AG04450 (cell line): ENCODE measurements around the gene CNIH2. TPM values are rescaled to one million over a fixed set of nuclear protein-coding genes. Genes with fewer than 3 reads are reported as not detected.

Source experiments
- CTCF ChIA-PET: fragments of 300-600, 350-600 bp; formaldehyde crosslinking; extraction: SDS; loops from one replicate; lab custom pipeline; 2022; ENCODE audit warnings: antibody characterized with exemption, inconsistent platforms; lab: Charles Lee
- POLR2A ChIA-PET: fragments of 350-600 bp; formaldehyde crosslinking; extraction: SDS; loops from one replicate; lab custom pipeline; 2021; ENCODE audit warnings: antibody characterized with exemption, inconsistent platforms; lab: Yijun Ruan, JAX
- DNase-seq: peaks from one replicate; pipeline ENCODE4 v3.0.0-alpha.2; 2011; ENCODE audit warnings: low read depth, low spot score
- H3K27ac ChIP-seq: one replicate; pipeline ENCODE4 v1.5.1; 2012; ENCODE audit warnings: low read depth, low read length, control low read depth
- H3K27me3 ChIP-seq: one replicate; pipeline ENCODE4 v1.6.0; 2012; ENCODE audit warnings: low read length; ENCODE audit not compliant: control insufficient read depth, insufficient read depth
- H3K4me3 ChIP-seq: 2 replicates; pipeline ENCODE4 v1.5.1; 2011; ENCODE audit warnings: mild to moderate bottlenecking, low read depth, low read length, control low read depth
- H3K9me3 ChIP-seq: 2 replicates; pipeline ENCODE4 v1.5.1; 2012; ENCODE audit warnings: low read length; ENCODE audit not compliant: control insufficient read depth, insufficient read depth
- CTCF ChIP-seq: IDR thresholded peaks from 2 replicates; pipeline ENCODE4 v1.5.1; 2011; ENCODE audit warnings: low read depth, low read length, control low read depth, inconsistent platforms
- polyA plus RNA-seq: library from polyadenylated mRNA; depleted of rRNA; stranded (reverse); fragments of >200 nt; gene quantifications from 2 replicates; pipeline ENCODE4 v1.2.3, GENCODE V29; 2011

CNIH2 gene
- polyA plus RNA-seq, 1 experiment: 2.8 TPM

GRCh38 chr11:66258473-66258893, 19.5 kb upstream of the CNIH2 start:
- ChIA-PET CTCF (interaction anchor here (0.6 to 1.6 kb wide), 10 partner anchors 11 to 205 kb away, joined by 3 to 10 read pairs (median 4); no protein-coding TSS in a partner anchor), POLR2A (interaction anchor here (0.6 to 2.4 kb wide), 5 partner anchors 9 to 207 kb away, joined by 3 to 13 read pairs (median 4); partner anchors contain the start of genes RAB1B, RIN1, SF3B2 and YIF1A)
- Histone ChIP-seq H3K9me3 (no peaks in the 10 kb centered on the region; the same call in 1 of the 2 replicates), H3K27ac (no peak overlapping the region), H3K4me3 (peak overlapping the region; percentile 87), H3K27me3 (no peaks in the 10 kb centered on the region)
- no peak for TF ChIP-seq CTCF
- DNase-seq: no peak

GRCh38 chr11:66259225-66259624, 18.8 kb upstream of the CNIH2 start:
- no peaks in the 10 kb centered on the region; the same call in 1 of the 2 replicates for H3K9me3 ChIP-seq
- no peak for DNase-seq
- ChIA-PET CTCF (interaction anchor here (0.5 to 1.6 kb wide), 9 partner anchors 12 to 192 kb away, joined by 3 to 9 read pairs (median 4); no protein-coding TSS in a partner anchor), POLR2A (interaction anchor here (1.0 to 2.4 kb wide), 3 partner anchors 8 to 77 kb away, joined by 3 to 13 read pairs (median 4); partner anchors contain the start of genes RAB1B, RIN1 and YIF1A)
- no peak overlapping the region for H3K27ac ChIP-seq
- no peaks in the 10 kb centered on the region for H3K27me3 ChIP-seq
- H3K4me3 ChIP-seq: no peak overlapping the region
- TF ChIP-seq CTCF: no peak

GRCh38 chr11:66259956-66260355, 18.0 kb upstream of the CNIH2 start:
- no peak for TF ChIP-seq CTCF
- ChIA-PET POLR2A (interaction anchor here (2.4 kb wide), 1 partner anchor 8 kb away, joined by 13 read pairs; the partner anchor contains the start of gene RAB1B), CTCF (interaction anchor here (0.5 to 1.6 kb wide), 2 partner anchors 13 to 19 kb away, joined by 3 to 9 read pairs; no protein-coding TSS in a partner anchor)
- Histone ChIP-seq H3K27me3 (no peaks in the 10 kb centered on the region), H3K4me3 (no peak overlapping the region), H3K9me3 (no peaks in the 10 kb centered on the region; the same call in 1 of the 2 replicates), H3K27ac (no peak overlapping the region)
- no peak for DNase-seq

GRCh38 chr11:66261578-66261977, 16.4 kb upstream of the CNIH2 start:
- POLR2A ChIA-PET: no interaction called here
- no peak overlapping the region for H3K27ac ChIP-seq
- no peak for TF ChIP-seq CTCF
- H3K27me3 ChIP-seq: no peaks in the 10 kb centered on the region
- DNase-seq: no peak
- H3K9me3 ChIP-seq: no peaks in the 10 kb centered on the region; the same call in 1 of the 2 replicates
- H3K4me3 ChIP-seq: no peak overlapping the region
- CTCF ChIA-PET: interaction anchor here (0.6 kb wide), 1 partner anchor 50 kb away, joined by 3 read pairs; no protein-coding TSS in a partner anchor

- POLR2A ChIA-PET: no interaction called here
- no peaks in the 10 kb centered on the region for H3K27me3 ChIP-seq
- no peak overlapping the region for H3K4me3 ChIP-seq
- DNase-seq: no peak
- no peak for TF ChIP-seq CTCF
- CTCF ChIA-PET: no interaction called here
- no peaks in the 10 kb centered on the region; the same call in 1 of the 2 replicates for H3K9me3 ChIP-seq
- no peak overlapping the region for H3K27ac ChIP-seq
These were observed 15.8 kb upstream of the CNIH2 start for GRCh38 chr11:66262191-66262590.
